ENCODE results near the gene CEP192.

Gene CEP192

GRCh38 chr18:12995424-12995823, 4.3 kb downstream of the CEP192 start:
- no peak for DNase-seq

GRCh38 chr18:12995952-12996477, 4.9 kb downstream of the CEP192 start:
- DNase-seq = no peak

GRCh38 chr18:12996661-12997292, 5.6 kb downstream of the CEP192 start:
- DNase-seq = no peak

- DNase-seq = peak; percentile 46
These were observed 6.2 kb downstream of the CEP192 start for GRCh38 chr18:12997330-12997729.

GRCh38 chr18:12998332-12999060, 7.3 kb downstream of the CEP192 start:
- no peak for DNase-seq

- peak; percentile 88 for DNase-seq
These were observed 12.3 kb downstream of the CEP192 start for GRCh38 chr18:13003466-13003896.

GRCh38 chr18:13004396-13004795, 13.2 kb downstream of the CEP192 start:
- DNase-seq = no peak

GRCh38 chr18:13005289-13005688, 14.1 kb downstream of the CEP192 start:
- DNase-seq = no peak

GRCh38 chr18:13006531-13007247, 15.5 kb downstream of the CEP192 start:
- DNase-seq = peak; percentile 63

GRCh38 chr18:13007248-13007560, 16.0 kb downstream of the CEP192 start:
- no peak for DNase-seq

GRCh38 chr18:13011719-13012118, 20.6 kb downstream of the CEP192 start:
- DNase-seq = no peak

GRCh38 chr18:13014232-13014631, 23.1 kb downstream of the CEP192 start:
- no peak for DNase-seq

- DNase-seq = no peak
These were observed 23.7 kb downstream of the CEP192 start for GRCh38 chr18:13014818-13015217.

GRCh38 chr18:13017247-13017875, 26.2 kb downstream of the CEP192 start:
- no peak for DNase-seq

- DNase-seq = no peak
These were observed 27.2 kb downstream of the CEP192 start for GRCh38 chr18:13018374-13018773.

- DNase-seq = no peak
These were observed 28.1 kb downstream of the CEP192 start for GRCh38 chr18:13019301-13019700.

GRCh38 chr18:13022644-13023043, 31.5 kb downstream of the CEP192 start:
- no peak for DNase-seq

GRCh38 chr18:13025233-13025632, 34.1 kb downstream of the CEP192 start:
- no peak for DNase-seq

GRCh38 chr18:13026583-13027270, 35.6 kb downstream of the CEP192 start:
- no peak for DNase-seq

GRCh38 chr18:13028869-13029268, 37.7 kb downstream of the CEP192 start:
- DNase-seq = no peak

- no peak for DNase-seq
These were observed 41.0 kb downstream of the CEP192 start for GRCh38 chr18:13032173-13032572.

- DNase-seq = no peak
These were observed 44.2 kb downstream of the CEP192 start for GRCh38 chr18:13035249-13035914.

All from hematopoietic multipotent progenitor cell treated with erythropoietin and hydrocortisone succinate and interleukin-3 and kit ligand, for 6 days (in vitro differentiated cells).